ENCODE data around the gene CEP104.

CEP104 gene

DNA sequence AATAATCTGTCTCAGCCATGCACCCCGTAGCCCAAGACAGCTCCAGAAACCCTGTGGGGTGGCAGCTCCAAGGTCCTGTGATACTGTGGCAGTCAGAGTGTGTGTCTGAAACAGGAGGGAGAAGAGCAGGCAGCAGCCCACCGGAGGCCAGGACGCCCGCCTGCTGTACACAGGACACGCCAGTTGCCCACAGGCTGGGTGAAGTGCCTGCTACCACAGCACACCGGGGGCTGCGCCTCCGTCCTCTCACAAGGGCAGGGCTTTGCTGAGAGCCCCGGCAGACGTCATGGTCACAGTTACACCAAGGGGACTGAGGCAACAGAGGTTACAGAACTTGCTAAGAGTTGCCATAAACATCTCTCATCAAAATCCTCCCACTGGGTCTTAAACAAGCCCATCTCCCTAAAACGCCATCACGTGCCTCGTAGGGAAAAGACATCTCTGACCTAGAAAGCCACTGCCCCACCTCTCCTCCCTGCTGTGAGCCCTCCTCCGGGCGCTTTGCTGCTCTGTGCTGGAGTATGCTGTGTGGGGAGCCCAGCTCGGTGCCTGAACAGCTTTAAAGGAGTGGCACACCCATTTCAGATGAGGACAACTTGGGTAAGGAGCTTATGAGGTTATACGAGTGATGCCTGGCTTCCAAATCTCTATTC lies 37.7 kb upstream of the CEP104 start:
- DNase-seq (ENCODE audit: low read depth in 3 of 3, low spot score in 1 of 3): no peak

DNA sequence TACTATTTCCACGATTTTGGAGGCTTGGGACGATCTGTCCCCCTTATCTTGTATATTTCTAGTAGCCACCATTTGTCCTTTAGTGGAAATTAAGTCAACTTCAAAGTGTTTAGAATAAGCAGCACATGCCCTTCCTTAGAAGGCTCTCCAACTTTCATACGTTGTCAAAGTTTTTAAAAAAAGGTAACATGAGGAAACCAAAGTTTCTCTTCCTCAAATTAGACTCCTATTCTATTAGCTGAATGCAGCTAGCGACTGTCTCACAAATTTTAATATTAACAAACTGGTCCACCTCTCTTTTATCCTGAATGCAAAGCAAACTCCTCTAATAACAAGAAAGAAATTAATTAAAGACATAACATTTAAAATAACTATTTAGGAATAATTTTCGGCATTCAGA lies 36.2 kb upstream of the CEP104 start:
- DNase-seq (ENCODE audit: low read depth in 3 of 3, low spot score in 1 of 3): no peak

DNA sequence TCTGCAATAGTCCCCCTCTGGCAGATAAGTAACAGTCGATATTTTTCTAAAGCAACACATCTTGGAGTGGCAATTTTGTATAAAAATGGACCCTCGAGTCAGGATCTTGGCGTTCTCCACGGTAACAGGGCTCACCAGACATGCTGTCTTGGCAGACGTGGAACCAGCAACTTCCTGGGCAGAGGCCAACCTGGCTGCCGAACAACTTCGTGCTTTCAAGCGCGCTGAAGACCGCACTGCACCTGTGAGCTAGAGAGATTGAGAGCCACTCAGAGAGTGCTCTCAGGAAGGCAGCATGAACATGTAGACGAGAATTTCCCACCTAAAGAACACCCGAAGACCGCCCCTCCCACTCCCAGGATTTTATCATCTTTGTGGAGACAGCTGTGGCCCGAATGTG lies 35.7 kb upstream of the CEP104 start:
- no peak for DNase-seq (ENCODE audit: low read depth in 3 of 3, low spot score in 1 of 3)

DNA sequence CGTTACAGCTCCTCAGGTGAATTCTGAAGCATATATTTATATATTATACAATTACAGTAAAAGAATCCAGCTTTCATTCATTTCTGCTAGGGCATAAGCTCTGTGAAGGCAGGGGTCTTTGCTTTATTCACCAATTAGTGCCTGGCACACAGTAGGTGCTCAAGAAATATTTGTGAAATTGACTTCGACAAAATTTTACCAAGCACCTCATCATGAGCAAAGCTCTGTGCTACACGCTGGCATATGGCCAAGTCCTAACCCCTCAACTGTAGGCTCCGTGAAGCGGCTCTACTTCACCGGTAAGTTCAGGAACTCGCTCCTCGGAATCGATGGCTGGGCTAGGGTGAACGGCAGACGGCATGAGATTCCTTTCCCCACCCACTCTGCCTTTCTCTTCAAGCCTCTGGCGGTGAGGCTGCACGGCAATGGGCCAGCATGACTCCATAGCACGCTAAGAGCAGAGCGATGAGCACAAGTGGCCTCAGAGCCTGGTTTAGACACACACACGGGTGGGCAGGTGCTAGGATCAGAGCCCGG lies 34.4 kb upstream of the CEP104 start:
- no peak for DNase-seq (ENCODE audit: low read depth in 3 of 3, low spot score in 1 of 3)

DNA sequence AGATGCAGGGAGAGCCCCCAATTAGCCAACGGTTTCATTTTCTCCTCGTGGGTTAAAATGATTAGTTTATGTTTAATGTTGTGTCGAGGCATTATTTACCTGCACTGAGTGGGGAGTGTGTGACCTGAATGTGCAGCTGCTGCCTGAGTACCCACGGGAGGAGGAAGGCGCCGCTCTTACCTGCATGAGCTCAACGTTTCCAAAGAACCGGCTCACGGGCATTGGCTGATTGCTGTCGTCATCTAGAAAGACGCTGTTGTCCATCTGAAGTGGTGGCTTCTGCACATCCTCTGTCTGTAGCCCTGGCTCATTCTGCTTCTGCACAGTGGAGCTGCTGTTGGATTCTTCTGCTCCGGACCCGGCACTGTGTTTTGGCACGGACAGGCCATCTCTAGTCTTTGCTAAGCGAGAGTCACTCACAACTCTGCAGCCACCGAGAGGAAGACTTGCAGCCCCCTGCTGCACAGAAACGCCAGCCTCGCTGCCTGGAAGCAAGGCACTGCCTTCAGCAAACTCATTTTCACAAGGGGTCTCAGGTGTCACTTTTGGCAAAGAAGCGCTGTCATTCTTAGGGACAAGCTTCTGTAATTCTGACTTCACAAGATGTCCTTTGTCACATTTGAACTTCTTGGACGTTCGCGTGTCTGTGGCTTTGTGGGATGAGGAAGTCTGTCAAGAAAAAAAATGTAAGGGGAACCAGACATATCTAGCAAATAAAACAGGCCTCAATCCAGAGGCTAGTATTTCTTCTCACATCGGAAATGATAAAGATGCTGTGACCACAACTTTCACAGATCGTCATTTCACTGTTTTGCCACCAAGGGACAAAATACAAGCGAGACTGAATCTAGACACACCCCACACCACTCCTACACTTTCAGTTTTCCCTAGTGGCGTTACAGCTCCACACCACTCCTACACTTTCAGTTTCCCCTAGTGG lies 33.6 kb upstream of the CEP104 start:
- DNase-seq (ENCODE audit: low read depth in 3 of 3, low spot score in 1 of 3): no peak

DNA sequence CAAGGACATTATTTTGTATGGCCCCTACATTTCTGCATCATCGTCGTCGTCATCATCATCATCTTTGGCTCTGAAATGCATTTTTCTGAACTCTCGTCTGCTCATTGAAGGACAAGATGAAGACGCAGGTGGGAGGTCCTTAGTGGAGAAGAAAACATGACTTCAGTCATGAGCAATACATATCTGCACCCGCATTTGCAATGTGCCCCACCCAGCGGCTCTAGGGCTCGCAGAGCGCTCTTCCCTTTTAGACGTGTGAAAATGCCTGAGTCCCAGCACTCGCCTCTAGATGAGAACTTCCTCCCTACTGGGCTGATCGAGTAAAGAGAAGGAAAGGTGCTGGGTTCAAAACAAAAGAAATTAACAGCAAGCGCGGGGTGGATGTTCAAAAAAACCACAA lies 32.9 kb upstream of the CEP104 start:
- no peak for DNase-seq (ENCODE audit: low read depth in 3 of 3, low spot score in 1 of 3)

DNA sequence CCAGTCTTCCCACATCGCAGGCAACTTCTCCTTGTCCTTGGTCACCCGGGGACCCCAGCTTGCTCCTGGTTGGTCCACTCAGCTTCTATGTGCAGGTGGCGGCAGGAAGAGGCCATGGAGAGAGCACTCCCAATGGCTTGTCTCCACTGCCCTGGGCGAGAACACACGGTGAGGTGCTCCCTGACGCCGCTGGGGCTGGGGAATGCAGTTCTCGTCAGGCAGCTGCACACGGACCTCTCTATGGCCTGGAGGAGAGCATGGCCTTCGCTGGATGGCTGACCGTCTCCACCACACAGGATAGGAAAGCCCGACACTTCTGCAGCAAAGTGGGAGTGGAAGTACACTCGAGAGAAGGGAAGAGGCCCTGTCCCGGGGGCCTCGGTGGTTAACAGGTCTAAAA lies 31.3 kb upstream of the CEP104 start:
- DNase-seq (ENCODE audit: low read depth in 3 of 3, low spot score in 1 of 3): no peak

DNA sequence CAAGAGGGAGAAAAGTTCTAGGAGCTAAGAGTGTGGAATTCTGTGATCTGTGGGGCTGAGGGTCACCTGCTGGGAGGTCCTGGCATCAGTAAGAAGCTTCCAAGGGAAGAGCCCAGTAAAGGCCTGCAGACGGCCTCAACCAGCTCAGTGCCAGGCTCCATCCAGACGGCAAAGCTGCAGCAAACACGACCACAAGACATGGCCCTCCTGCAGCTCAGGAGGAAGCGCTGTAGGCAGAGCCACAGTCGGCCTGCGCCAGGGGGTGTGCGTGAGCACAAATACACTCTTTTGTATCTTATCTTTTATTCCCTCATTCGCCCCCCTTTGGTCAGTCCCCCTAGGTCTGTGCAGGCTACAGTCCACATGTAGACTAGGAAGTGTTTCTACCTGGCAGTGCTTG lies 29.7 kb upstream of the CEP104 start:
- no peak for DNase-seq (ENCODE audit: low read depth in 3 of 3, low spot score in 1 of 3)

DNA sequence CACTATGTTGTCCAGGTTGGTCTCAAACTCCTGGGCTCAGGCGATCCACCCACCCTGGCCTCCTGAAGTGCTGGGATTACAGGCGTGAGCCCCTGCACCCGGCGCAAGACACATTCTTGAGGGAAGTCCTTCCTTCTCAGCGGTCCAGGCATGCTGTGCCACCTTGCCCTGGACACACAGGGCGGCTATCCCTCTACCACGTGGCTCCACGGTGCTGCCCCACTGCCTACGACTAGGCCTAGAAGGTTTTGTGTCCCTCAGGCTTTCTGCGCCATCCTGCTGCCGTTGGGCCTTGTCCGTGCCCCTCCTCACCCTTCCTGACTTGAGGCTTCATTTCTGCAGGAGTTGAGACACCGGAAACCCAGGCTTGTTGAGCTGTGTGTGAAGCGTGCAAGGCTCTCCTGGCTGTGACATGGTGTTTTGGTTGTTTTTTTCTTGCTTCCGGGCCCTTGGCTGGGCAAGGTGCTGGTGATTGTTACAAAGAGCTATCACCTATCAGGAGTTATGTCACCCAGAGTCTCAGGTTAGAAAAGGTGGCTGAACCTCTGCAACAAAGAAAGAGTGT lies 29.2 kb upstream of the CEP104 start:
- DNase-seq (ENCODE audit: low read depth in 3 of 3, low spot score in 1 of 3): no peak

DNA sequence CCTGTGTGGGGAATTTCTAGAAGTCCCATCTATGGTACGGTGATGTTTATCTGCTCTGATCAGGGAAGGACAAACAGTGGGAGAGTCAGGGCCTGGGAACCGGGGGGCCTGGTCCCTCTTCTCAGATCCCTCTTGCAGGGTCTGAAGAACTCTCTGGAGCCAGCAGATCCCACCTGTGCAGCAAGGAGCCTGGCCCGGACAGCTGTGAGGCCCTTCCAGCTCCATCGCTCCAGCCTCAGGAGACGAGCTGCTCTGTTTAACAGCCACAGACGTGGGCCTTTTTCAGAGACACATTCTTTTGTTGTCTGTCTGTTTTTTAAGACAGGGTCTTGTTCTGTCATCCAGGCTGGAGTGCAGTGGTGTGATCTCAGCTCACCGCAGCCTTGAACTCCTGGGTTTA lies 28.6 kb upstream of the CEP104 start:
- DNase-seq (ENCODE audit: low read depth in 3 of 3, low spot score in 1 of 3): no peak

DNA sequence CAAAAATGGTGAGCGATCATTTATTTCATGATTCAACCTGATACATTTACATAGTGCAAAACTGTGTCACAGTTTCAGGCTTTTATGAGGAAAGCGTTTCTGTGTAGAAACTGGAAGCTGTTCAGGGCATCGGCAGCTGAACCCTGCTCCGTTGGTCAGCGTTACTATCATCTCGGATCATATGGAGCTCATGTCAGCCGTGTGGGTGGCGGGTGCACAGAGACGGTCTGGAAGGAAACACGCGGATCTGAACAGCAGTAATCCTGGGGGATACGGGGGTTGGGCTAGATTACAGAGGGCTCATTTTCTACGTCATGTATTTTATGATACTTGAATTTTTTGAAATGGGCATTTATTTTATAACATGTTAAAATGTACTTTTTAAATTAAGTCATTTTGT lies 28.0 kb upstream of the CEP104 start:
- DNase-seq (ENCODE audit: low read depth in 3 of 3, low spot score in 1 of 3): no peak

DNA sequence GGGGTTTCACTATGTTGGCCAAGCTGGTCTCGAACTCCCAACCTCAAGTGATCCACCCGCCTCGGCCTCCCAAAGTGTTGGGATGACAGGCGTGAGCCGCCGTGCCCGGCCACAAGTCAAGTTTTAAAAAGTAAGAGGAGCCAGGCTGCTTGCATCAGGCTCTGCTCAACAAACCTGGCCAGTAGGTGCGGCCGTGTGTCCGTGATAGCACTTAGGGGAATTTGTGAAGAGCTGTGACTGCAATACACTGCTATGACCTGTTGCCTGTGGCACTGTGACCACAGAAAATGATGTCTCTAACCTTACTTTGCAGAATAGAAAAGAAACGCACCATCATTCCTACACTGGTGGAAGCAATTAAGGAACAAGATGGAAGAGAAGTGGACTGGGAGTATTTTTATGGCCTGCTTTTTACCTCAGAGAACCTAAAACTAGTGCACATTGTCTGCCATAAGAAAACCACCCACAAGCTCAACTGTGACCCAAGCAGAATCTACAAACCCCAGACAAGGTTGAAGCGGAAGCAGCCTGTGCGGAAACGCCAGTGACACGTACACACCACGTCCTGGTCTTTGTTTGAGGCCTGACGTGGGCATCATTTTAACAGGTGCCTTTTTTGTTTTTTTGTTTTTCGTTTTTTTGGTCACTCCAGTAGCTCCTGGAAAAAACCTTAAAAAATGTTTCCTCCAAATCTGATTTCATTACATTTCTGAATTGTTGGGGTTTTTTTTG lies 26.3 kb upstream of the CEP104 start:
- DNase-seq (ENCODE audit: low read depth in 3 of 3, low spot score in 1 of 3): no peak

DNA sequence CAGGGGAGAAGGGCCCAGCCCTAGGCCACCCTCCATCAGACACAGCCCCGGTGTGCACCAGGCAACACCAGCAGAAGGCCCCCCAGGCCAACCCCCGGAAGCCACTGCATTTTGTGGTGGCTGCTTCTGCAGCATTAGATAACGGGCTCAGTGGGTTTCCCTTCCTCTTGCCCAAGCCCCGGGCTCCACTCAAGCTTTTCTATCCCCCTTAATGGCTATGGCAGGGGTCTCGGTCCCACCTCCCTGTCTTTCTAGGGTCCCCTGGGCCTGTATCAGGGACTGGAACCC lies 24.1 kb upstream of the CEP104 start:
- no peak for DNase-seq (ENCODE audit: low read depth in 3 of 3, low spot score in 1 of 3)

DNA sequence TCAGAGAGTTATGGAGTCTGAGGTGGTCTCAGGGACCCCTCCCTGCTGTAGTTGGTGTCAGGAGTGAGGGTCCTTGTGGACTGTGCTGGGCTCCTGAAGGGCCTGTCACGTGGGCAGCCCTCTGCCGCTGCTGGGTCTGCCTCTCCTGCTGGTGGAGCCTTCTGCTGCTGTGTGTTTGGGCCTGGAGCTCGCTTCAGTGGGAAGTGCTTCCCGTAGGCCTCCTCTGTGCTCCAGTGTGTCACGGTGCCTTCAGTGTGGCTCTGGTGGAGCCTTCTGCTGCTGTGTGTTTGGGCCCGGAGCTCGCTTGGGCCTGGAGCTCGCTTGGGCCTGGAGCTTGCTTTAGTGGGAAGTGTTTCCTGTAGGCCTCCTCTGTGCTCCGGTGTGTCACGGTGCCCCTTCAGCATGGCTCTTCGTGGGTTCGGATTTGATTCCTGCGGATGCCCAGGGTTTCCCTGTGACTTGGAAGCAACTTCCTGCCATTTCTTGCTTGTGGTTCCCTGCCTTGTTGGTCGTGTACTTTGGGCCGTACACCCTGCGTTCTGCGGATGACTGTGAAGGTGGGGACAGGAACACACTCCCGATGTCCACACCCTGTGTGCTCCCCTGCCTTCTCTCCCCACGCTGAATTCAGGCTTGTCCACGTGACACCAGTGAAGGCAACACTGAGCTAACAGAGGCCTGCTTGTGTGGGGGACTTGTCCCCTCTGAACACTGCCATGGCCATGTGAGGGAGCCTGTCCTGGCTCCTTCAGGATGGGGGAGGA lies 23.6 kb upstream of the CEP104 start:
- no peak for DNase-seq (ENCODE audit: low read depth in 3 of 3, low spot score in 1 of 3)

DNA sequence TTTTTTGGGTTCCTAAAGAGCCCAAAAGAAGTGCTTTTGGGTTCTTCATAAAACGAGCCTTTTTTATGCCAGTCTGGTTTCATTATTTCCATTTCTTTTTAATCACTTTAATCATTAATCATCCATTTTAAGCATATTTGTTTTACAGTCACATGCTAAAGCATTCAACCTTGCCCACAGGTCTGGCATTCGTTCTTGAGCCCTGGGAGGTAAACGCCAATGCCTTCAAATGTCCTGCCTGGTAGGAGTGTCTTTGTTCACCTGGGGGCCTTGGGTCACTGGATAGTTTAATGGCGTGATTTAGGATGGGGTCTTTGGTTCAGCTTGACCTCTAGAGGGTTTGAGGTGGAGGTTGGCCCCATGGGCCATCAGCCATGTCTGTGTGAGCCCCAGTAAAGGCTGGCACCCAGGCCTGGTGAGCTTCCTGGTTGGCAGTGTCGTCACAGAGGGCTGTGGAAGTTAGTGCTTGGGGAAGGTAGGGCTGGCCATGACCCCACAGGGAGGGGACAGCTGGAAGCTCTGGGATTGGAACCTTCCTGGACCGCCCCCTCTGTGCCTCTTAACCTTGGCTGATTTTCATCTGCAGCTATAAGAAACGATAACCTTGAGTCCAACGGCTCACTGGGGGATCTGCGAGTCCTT lies 22.9 kb upstream of the CEP104 start:
- no peak for DNase-seq (ENCODE audit: low read depth in 3 of 3, low spot score in 1 of 3)

DNA sequence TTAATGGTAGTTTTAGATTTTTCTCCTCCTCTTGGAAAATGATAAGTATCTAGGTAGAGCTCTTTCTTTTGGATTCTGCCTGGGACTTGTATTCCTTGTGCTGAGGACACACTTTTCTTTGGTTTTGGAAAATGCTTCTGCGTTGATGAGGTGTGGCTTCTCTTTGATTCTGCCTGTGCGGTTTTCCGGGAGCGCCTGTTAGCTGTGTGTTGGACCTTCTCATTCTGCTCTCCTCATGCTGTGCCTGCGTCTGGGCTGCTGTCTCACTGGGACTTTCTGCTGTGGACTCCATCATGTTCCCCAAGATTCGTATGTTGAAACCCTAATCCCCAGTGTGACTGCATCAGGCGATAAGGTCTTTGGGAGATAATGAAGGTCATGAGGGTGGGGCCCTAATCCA lies 22.1 kb upstream of the CEP104 start:
- DNase-seq (ENCODE audit: low read depth in 3 of 3, low spot score in 1 of 3): no peak

DNA sequence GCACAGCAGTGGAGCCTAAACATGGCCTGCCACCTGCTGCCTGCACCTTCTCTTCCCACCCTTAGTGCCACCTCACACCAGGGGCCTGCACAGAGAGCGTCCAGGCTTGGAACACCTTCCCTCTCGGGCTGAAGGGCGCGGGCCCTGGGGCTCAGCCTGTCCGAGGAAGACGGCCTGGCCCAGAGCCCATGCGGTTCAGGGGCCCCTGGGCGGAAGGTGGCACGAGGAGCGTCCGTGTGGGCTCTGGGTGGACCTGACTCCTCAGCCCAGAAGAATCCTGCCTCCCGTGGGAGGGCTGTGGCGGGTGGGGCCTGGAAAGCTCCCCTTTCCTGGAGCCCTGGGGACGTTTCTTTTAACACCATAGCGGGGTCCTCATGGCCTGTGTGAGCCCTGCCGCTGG lies 19.7 kb upstream of the CEP104 start:
- DNase-seq (ENCODE audit: low read depth in 3 of 3, low spot score in 1 of 3): no peak

DNA sequence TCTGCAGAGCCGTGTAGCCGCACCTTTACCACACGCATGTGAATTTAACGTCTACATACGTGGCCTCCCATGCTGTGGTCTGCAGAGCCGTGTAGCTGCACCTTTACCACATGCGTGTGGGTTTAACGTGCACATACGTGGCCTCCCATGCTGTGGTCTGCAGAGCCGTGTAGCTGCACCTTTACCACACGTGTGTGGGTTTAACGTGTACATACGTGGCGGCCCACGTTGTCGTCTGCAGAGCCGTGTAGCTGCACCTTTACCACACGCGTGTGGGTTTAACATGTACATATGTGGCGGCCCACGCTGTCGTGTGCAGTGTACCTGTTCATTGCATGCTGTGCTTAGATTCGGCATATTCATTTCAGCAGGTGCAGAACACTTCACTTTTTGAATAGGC lies 17.7 kb upstream of the CEP104 start:
- DNase-seq (ENCODE audit: low read depth in 3 of 3, low spot score in 1 of 3): no peak

DNA sequence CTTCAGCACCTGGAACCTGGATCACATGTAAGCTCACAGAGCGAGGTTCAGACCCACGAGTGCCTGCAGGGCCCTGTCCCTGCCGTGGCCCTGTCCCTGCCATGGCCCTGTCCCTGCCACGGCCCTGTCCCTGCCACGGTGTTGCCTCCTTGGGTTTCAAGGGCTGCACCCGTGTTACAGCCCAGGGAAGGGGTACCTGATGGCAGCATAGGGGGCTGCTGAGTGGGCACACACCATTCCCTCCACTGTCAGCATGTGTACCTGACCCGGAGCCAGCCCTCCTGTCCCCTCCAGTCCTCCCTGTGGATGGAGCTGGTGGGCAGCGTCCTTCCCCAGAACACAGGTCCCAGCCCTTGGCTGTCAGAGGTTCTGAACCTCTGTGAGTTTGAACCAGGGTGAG lies 15.5 kb upstream of the CEP104 start:
- DNase-seq (ENCODE audit: low read depth in 3 of 3, low spot score in 1 of 3): no peak

DNA sequence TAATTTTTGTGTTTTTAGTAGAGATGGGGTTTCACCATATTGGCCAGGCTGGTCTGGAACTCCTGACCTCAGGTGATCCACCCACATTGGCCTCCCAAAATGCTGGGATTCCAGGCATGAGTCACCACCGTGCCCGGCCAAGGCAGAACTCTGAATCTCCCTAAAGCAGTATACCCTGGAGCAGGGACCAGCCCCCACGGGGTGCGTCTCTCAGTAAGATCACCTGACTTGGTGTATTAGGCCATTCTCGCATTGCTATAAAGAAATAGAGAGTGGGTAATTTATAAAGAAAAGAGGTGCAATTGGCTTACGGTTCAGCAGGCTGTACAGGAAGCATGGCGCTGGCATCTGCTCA lies 14.4 kb upstream of the CEP104 start:
- no peak for DNase-seq (ENCODE audit: low read depth in 3 of 3, low spot score in 1 of 3)
